Measurements from ENCODE around the gene ANKRD40. TPM values are rescaled to one million over a fixed set of nuclear protein-coding genes. Genes with fewer than 3 reads are reported as not detected.

Gene ANKRD40
- total RNA-seq, 1 experiment from 2014 or later: 45.3 TPM

DNA sequence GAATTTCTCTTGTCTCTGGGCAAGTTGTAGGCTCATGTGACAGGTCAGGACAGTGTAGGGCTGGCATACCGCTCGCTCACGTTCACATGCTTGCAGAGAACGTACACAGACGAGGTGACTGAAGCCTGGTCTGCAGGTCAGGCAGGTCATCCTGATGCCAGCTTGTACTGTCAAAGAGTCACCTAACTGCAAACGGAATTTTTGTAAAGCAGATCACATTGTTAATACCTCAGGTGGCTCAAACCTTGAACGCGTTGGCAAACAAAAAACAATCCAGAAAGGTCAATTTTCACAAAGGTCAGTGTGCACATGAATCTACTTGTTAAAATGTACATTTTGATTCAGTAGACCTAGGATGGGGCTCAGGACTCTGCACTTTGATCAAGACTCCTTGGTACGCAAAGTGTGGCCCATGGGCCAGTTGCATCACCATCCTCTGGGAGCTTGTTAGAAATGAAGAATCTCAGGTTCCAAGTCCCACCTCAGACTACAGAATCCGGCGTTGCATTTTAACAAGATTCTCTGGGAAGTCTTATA lies 28.6 kb downstream of the ANKRD40 start (continued):
- TF ChIP-seq, protein P1, sequence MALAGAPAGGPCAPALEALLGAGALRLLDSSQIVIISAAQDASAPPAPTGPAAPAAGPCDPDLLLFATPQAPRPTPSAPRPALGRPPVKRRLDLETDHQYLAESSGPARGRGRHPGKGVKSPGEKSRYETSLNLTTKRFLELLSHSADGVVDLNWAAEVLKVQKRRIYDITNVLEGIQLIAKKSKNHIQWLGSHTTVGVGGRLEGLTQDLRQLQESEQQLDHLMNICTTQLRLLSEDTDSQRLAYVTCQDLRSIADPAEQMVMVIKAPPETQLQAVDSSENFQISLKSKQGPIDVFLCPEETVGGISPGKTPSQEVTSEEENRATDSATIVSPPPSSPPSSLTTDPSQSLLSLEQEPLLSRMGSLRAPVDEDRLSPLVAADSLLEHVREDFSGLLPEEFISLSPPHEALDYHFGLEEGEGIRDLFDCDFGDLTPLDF (CRISPR knock-in tag; IDR thresholded peaks at IDR 0.05): no peak
- no peak for TF ChIP-seq TEAD1 (CRISPR knock-in tag; IDR thresholded peaks at IDR 0.05)
- TF ChIP-seq, protein P2, sequence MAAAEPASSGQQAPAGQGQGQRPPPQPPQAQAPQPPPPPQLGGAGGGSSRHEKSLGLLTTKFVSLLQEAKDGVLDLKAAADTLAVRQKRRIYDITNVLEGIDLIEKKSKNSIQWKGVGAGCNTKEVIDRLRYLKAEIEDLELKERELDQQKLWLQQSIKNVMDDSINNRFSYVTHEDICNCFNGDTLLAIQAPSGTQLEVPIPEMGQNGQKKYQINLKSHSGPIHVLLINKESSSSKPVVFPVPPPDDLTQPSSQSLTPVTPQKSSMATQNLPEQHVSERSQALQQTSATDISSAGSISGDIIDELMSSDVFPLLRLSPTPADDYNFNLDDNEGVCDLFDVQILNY (CRISPR knock-in tag; IDR thresholded peaks at IDR 0.05): no peak
- TF ChIP-seq, protein P3, sequence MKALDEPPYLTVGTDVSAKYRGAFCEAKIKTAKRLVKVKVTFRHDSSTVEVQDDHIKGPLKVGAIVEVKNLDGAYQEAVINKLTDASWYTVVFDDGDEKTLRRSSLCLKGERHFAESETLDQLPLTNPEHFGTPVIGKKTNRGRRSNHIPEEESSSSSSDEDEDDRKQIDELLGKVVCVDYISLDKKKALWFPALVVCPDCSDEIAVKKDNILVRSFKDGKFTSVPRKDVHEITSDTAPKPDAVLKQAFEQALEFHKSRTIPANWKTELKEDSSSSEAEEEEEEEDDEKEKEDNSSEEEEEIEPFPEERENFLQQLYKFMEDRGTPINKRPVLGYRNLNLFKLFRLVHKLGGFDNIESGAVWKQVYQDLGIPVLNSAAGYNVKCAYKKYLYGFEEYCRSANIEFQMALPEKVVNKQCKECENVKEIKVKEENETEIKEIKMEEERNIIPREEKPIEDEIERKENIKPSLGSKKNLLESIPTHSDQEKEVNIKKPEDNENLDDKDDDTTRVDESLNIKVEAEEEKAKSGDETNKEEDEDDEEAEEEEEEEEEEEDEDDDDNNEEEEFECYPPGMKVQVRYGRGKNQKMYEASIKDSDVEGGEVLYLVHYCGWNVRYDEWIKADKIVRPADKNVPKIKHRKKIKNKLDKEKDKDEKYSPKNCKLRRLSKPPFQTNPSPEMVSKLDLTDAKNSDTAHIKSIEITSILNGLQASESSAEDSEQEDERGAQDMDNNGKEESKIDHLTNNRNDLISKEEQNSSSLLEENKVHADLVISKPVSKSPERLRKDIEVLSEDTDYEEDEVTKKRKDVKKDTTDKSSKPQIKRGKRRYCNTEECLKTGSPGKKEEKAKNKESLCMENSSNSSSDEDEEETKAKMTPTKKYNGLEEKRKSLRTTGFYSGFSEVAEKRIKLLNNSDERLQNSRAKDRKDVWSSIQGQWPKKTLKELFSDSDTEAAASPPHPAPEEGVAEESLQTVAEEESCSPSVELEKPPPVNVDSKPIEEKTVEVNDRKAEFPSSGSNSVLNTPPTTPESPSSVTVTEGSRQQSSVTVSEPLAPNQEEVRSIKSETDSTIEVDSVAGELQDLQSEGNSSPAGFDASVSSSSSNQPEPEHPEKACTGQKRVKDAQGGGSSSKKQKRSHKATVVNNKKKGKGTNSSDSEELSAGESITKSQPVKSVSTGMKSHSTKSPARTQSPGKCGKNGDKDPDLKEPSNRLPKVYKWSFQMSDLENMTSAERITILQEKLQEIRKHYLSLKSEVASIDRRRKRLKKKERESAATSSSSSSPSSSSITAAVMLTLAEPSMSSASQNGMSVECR (CRISPR knock-in tag; IDR thresholded peaks at IDR 0.05; ENCODE audit: borderline replicate concordance): no peak
- no peak for TF ChIP-seq ZNF317 (CRISPR knock-in tag; IDR thresholded peaks at IDR 0.05; ENCODE audit: borderline replicate concordance, low read depth)
- TF ChIP-seq, protein P4, sequence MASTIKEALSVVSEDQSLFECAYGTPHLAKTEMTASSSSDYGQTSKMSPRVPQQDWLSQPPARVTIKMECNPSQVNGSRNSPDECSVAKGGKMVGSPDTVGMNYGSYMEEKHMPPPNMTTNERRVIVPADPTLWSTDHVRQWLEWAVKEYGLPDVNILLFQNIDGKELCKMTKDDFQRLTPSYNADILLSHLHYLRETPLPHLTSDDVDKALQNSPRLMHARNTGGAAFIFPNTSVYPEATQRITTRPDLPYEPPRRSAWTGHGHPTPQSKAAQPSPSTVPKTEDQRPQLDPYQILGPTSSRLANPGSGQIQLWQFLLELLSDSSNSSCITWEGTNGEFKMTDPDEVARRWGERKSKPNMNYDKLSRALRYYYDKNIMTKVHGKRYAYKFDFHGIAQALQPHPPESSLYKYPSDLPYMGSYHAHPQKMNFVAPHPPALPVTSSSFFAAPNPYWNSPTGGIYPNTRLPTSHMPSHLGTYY (CRISPR knock-in tag; IDR thresholded peaks at IDR 0.05): no peak
- no peak for TF ChIP-seq ZNF671 (CRISPR knock-in tag; IDR thresholded peaks at IDR 0.05)
- no peak for TF ChIP-seq FOXK1 (CRISPR knock-in tag; IDR thresholded peaks at IDR 0.05)
- TF ChIP-seq CREB1 (CRISPR knock-in tag; IDR thresholded peaks at IDR 0.05): no peak

DNA sequence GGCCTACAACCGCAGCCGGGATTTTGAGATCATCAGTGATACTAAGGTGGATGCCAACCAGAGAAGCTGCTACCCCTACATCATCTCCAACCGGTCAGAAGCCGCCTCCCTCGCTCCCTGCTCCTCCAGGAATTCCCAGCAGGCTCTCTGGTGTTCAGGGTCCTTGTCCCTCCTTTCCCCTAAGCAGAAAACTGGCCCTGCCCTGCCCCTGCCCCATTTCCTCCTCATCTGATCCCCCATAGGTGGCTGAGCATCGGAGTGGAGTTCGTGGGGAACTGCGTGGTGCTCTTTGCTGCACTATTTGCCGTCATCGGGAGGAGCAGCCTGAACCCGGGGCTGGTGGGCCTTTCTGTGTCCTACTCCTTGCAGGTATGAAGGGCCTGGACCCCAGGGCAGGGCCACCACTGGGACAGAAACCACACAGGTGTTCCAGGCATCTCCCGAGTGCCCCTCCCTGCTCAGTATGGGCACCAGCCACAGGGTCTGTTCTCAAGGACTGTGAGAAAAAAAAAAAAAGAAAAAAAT lies 29.8 kb downstream of the ANKRD40 start:
- ChIA-PET POLR2A (no interaction called here), CTCF (no interaction called here)
- H3K36me3 Mint-ChIP-seq: no peaks in the 10 kb centered on the region
- no peak overlapping the region for H3K4me3 Mint-ChIP-seq
- DNase-seq (ENCODE audit: low spot score) (no peak), ATAC-seq (no peak)
- H3K27ac Mint-ChIP-seq: no peak overlapping the region
- H3K27me3 Mint-ChIP-seq (ENCODE audit: low read depth): no peaks in the 10 kb centered on the region; the same call in 1 of the 2 replicates
- peaks cover 9% of the 10 kb centered on the region for H3K4me1 Mint-ChIP-seq
- H3K9me3 Mint-ChIP-seq: no peaks in the 10 kb centered on the region
- TF ChIP-seq GRHL2 (CRISPR knock-in tag; IDR thresholded peaks at IDR 0.05; ENCODE audit: insufficient replicate concordance, severe bottlenecking) (no peak), NFE2L1 (CRISPR knock-in tag; IDR thresholded peaks at IDR 0.05) (no peak), ZNF219 (CRISPR knock-in tag; IDR thresholded peaks at IDR 0.05; ENCODE audit: borderline replicate concordance) (no peak), ZNF396 (CRISPR knock-in tag; IDR thresholded peaks at IDR 0.05; ENCODE audit: borderline replicate concordance) (no peak), ZNF263 (CRISPR knock-in tag; IDR thresholded peaks at IDR 0.05; ENCODE audit: low read depth) (no peak), ZNF671 (CRISPR knock-in tag; IDR thresholded peaks at IDR 0.05) (no peak), IRF2 (CRISPR knock-in tag; IDR thresholded peaks at IDR 0.05; ENCODE audit: borderline replicate concordance, low read depth) (no peak), RORB (CRISPR knock-in tag; IDR thresholded peaks at IDR 0.05) (no peak), JUN (CRISPR knock-in tag; IDR thresholded peaks at IDR 0.05) (no peak), RELA (CRISPR knock-in tag; IDR thresholded peaks at IDR 0.05; ENCODE audit: borderline replicate concordance) (no peak)
- TF ChIP-seq, protein P5, sequence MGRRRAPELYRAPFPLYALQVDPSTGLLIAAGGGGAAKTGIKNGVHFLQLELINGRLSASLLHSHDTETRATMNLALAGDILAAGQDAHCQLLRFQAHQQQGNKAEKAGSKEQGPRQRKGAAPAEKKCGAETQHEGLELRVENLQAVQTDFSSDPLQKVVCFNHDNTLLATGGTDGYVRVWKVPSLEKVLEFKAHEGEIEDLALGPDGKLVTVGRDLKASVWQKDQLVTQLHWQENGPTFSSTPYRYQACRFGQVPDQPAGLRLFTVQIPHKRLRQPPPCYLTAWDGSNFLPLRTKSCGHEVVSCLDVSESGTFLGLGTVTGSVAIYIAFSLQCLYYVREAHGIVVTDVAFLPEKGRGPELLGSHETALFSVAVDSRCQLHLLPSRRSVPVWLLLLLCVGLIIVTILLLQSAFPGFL (CRISPR knock-in tag; IDR thresholded peaks at IDR 0.05; ENCODE audit: borderline replicate concordance): no peak
- TF ChIP-seq, protein P6, sequence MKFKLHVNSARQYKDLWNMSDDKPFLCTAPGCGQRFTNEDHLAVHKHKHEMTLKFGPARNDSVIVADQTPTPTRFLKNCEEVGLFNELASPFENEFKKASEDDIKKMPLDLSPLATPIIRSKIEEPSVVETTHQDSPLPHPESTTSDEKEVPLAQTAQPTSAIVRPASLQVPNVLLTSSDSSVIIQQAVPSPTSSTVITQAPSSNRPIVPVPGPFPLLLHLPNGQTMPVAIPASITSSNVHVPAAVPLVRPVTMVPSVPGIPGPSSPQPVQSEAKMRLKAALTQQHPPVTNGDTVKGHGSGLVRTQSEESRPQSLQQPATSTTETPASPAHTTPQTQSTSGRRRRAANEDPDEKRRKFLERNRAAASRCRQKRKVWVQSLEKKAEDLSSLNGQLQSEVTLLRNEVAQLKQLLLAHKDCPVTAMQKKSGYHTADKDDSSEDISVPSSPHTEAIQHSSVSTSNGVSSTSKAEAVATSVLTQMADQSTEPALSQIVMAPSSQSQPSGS (CRISPR knock-in tag; IDR thresholded peaks at IDR 0.05; ENCODE audit: borderline replicate concordance, low read depth): no peak
- TF ChIP-seq, protein P7, sequence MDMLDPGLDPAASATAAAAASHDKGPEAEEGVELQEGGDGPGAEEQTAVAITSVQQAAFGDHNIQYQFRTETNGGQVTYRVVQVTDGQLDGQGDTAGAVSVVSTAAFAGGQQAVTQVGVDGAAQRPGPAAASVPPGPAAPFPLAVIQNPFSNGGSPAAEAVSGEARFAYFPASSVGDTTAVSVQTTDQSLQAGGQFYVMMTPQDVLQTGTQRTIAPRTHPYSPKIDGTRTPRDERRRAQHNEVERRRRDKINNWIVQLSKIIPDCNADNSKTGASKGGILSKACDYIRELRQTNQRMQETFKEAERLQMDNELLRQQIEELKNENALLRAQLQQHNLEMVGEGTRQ (CRISPR knock-in tag; IDR thresholded peaks at IDR 0.05): no peak
- TF ChIP-seq, protein P8, sequence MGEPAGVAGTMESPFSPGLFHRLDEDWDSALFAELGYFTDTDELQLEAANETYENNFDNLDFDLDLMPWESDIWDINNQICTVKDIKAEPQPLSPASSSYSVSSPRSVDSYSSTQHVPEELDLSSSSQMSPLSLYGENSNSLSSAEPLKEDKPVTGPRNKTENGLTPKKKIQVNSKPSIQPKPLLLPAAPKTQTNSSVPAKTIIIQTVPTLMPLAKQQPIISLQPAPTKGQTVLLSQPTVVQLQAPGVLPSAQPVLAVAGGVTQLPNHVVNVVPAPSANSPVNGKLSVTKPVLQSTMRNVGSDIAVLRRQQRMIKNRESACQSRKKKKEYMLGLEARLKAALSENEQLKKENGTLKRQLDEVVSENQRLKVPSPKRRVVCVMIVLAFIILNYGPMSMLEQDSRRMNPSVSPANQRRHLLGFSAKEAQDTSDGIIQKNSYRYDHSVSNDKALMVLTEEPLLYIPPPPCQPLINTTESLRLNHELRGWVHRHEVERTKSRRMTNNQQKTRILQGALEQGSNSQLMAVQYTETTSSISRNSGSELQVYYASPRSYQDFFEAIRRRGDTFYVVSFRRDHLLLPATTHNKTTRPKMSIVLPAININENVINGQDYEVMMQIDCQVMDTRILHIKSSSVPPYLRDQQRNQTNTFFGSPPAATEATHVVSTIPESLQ (CRISPR knock-in tag; IDR thresholded peaks at IDR 0.05): no peak
